GM12873 (cell line): ENCODE measurements around the gene CPNE5.
A peak's percentile ranks its signal among the peaks of the same experiment; 100 is the strongest.

Source experiments
- TF ChIP-seq, protein P1 (sequence below): IDR thresholded peaks from 2 replicates; pipeline ENCODE4 v1.5.1; 2012; ENCODE audit warnings: low read depth, mild to moderate bottlenecking, moderate library complexity, low read length, control low read depth; ENCODE audit not compliant: insufficient read depth; ENCODE audit errors: missing control alignments

Gene CPNE5

GRCh38 chr6:36735110-36736071 is 103.9 kb downstream of the CPNE5 start:
- TF ChIP-seq, protein P1, sequence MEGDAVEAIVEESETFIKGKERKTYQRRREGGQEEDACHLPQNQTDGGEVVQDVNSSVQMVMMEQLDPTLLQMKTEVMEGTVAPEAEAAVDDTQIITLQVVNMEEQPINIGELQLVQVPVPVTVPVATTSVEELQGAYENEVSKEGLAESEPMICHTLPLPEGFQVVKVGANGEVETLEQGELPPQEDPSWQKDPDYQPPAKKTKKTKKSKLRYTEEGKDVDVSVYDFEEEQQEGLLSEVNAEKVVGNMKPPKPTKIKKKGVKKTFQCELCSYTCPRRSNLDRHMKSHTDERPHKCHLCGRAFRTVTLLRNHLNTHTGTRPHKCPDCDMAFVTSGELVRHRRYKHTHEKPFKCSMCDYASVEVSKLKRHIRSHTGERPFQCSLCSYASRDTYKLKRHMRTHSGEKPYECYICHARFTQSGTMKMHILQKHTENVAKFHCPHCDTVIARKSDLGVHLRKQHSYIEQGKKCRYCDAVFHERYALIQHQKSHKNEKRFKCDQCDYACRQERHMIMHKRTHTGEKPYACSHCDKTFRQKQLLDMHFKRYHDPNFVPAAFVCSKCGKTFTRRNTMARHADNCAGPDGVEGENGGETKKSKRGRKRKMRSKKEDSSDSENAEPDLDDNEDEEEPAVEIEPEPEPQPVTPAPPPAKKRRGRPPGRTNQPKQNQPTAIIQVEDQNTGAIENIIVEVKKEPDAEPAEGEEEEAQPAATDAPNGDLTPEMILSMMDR: peak; percentile 28

- TF ChIP-seq, protein P1: no peak
Observed at GRCh38 chr6:36734486-36735060, 104.7 kb downstream of the CPNE5 start.

DNA sequence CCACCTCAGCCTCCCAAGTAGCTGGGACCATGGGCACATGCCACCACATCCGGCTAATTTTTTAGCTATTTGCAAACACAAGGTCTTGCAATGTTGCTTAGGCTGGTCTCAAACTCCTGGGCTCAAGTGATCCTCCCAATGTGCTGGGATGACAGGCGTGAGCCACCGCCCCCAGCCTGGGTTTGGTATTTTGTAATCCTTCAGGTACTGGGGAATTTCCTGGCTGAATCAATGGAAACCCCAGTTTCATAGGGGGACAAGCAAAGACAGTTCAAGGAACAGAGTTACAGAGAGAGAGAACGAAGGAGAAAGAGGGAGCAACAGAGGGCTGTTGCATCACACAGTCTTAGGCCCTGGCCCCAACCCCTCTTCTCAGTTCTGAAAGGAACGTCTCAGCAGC is 105.9 kb downstream of the CPNE5 start:
- TF ChIP-seq, protein P1: no peak

- TF ChIP-seq, protein P1: peak; percentile 20
Observed at GRCh38 chr6:36731622-36732310, 107.5 kb downstream of the CPNE5 start.

GRCh38 chr6:36730424-36731380 is 108.5 kb downstream of the CPNE5 start:
- TF ChIP-seq, protein P1: no peak

DNA sequence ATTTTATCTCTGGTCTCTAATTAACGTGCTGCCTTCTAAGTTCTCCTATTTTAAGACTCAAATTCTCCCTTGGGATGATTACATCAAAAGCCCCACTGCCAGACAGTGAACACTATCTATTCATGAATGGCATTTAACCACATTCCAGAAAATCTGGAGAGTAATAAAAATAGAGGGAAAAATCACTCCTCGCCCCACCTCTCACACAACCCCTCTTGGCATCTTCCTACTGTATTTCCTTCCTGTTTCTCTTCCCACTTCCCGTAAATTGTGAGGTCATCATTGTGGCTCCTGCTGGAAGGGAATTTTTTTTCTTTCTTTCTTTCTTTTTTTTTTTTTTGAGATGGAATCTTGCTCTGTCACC is 110.1 kb downstream of the CPNE5 start:
- TF ChIP-seq, protein P1: no peak
